Prostate gland (tissue), 2 donors: ENCODE data around the gene ELOVL5. TPM values are rescaled to one million over a fixed set of nuclear protein-coding genes. Genes with fewer than 3 reads are reported as not detected.

Experiments used
- DNase-seq: peaks from one replicate; pipeline ENCODE4 v3.0.0-alpha.2; 2019; ENCODE audit warnings: low spot score
- H3K27ac ChIP-seq, 2 donors: fragments of 200-600 bp; sonication (generic); 2 replicates each; pipeline ENCODE4 v1.5.1; 2017 to 2019
- H3K27me3 ChIP-seq: fragments of 200-600 bp; sonication (generic); replicated peaks from 2 replicates; pipeline ENCODE4 v1.5.1; 2019; ENCODE audit not compliant: insufficient read depth
- H3K36me3 ChIP-seq, 2 donors: fragments of 200-600 bp; sonication (generic); 1 replicate in 1 of 2; 2 replicates in 1 of 2; pipeline versions ENCODE4 v1.5.1 to v1.8.1; 2017 to 2019
- H3K4me1 ChIP-seq: fragments of 200-600 bp; sonication (generic); replicated peaks from 2 replicates; pipeline ENCODE4 v1.5.1; 2019
- H3K4me3 ChIP-seq, 2 donors: fragments of 200-600 bp; sonication (generic); 2 replicates each; pipeline ENCODE4 v1.5.1; 2017 to 2019
- H3K9me3 ChIP-seq: fragments of 200-600 bp; sonication (generic); 2 replicates; pipeline ENCODE4 v1.5.1; 2017
- POLR2A ChIP-seq: fragments of 450-650 bp; IDR thresholded peaks from one replicate; pipeline ENCODE4 v1.6.1; 2016; ENCODE audit warnings: antibody characterized with exemption, mild to moderate bottlenecking
- POLR2AphosphoS5 ChIP-seq: sonication (generic); formaldehyde crosslinking; IDR thresholded peaks from one replicate; pipeline ENCODE4 v1.6.1; 2017; ENCODE audit warnings: antibody characterized with exemption
- WGBS: methylation state at CpG from one replicate; pipeline ENCODE4 v1.1.5; 2018; 5-methylcytosine and 5-hydroxymethylcytosine counted together
- intact Hi-C: fragments of 100-400 bp; cut with DNase I; formaldehyde crosslinking; loops from one replicate; pipeline ENCODE4 v1.14.2; 2022
- total RNA-seq, 2 donors: library from RNA; depleted of rRNA; stranded (reverse); fragments of >200 nt; gene quantifications; one replicate each; pipeline ENCODE4 v1.1.0, GENCODE V29; 2016
- TF ChIP-seq, protein P1 (sequence below), 4 experiments: fragments of 200-600 bp in 2 of 4; fragments of 450-650 bp in 2 of 4; sonication (generic) in 2 of 4; IDR thresholded peaks; 1 replicate in 3 of 4; 2 replicates in 1 of 4; pipeline ENCODE4 v1.5.1; 2016 to 2019; ENCODE audit warnings: antibody characterized with exemption in 4 of 4, mild to moderate bottlenecking in 2 of 4, moderate library complexity in 2 of 4

Gene ELOVL5
- total RNA-seq, 2 donors from 2014 or later: 193 to 353 TPM

DNA sequence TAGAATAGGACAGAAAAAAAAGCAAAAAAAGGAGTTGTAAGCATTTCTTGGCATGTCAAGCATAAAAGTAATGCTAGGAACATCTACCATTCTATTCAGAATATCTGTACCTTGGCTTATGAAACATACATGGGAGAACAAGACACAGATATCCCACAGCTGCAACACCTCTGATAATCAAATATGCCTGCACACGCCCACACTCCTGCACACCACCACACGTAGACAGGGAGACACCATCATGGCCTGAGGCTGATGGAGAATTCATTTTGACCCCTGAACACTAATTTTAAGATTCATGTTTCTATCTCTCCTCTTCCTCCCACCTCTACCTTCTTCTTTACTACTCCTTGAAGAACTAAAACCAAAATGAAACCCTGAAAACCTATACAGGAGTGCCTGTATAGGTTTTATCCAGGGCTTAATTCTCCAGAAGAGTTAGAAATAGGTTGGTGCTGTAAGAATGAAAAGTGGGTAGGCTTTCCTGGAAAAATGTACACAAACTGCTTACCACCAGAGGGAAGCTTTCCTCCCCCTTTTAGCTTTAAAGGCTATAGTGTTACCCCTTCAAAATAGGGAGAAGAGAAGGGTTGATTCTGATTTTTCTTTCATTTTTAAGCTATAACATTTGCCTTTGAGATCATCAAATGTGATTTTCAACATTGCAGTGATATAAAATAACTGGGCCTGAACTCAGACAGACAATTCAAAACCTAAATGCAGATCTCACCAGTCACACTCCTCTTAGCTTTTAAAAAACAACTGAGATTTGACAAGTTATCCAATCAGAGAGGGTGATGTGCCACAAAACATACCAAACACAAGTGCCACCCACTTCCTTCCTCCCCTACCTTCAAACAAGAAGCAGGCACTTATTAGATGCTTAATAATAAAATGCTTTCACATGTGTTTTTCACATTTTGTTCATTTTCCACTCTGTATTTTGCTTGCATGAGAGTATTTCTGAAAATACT, 57.9 kb downstream of the ELOVL5 start:
- TF ChIP-seq POLR2AphosphoS5 (no peak), POLR2A (no peak)
- TF ChIP-seq, protein P1, sequence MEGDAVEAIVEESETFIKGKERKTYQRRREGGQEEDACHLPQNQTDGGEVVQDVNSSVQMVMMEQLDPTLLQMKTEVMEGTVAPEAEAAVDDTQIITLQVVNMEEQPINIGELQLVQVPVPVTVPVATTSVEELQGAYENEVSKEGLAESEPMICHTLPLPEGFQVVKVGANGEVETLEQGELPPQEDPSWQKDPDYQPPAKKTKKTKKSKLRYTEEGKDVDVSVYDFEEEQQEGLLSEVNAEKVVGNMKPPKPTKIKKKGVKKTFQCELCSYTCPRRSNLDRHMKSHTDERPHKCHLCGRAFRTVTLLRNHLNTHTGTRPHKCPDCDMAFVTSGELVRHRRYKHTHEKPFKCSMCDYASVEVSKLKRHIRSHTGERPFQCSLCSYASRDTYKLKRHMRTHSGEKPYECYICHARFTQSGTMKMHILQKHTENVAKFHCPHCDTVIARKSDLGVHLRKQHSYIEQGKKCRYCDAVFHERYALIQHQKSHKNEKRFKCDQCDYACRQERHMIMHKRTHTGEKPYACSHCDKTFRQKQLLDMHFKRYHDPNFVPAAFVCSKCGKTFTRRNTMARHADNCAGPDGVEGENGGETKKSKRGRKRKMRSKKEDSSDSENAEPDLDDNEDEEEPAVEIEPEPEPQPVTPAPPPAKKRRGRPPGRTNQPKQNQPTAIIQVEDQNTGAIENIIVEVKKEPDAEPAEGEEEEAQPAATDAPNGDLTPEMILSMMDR (IDR thresholded peaks at IDR 0.05): no peak
- no peak for DNase-seq
- intact Hi-C loops: no loop called here
- Histone ChIP-seq H3K9me3 (no peaks in the 10 kb centered on the region), H3K36me3 (no peaks in the 10 kb centered on the region), H3K27ac (no peak overlapping the region), H3K4me3 (no peak overlapping the region), H3K27me3 (no peaks in the 10 kb centered on the region), H3K4me1 (no peaks in the 10 kb centered on the region)
- 68% methylated on average over 2 of the region's 2 CpGs for whole genome bisulfite sequencing

DNA sequence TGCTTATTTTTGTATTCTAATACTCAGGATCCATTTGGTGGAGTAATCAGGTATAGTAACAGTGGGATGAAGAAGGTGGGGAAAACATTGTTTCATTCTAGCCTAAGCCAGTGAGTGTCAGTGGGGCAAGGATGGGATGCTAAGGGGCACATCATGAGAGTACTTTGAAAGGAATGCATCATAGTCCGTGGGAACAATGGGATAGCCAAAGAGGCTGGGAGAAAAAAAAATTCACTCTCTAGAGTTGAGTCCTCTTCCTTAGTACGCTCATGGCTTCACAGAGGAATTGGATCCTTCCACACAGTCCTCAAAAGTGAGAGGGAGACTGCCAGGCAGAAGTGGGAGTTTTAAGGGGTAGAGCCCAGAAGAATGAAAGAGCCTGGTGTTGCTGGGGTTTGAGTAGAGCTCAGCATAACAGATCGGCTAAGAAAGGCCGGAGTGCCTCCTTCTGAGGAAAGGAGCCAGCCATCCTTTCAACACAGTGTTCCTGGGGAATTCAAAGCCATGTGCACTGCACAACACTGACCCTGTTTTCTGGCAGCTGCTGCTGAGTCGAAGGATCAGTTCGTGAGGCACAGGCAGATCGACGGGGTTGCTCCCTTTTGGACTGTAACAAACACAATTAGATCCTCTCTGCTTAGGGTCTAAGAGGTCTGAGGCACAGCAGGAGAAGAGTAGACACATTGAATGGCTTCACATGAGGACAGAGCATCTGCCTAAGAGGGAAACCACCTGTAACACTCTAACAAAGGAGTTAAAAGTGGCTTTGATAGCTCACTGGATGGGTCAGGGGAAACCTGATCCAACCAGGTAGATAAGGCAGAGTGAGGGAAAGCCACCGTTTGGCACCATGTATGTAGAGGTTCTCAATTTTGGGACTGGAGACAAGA, 61.2 kb downstream of the ELOVL5 start:
- intact Hi-C loops: no loop called here
- 62% methylated on average over 9 of the region's 9 CpGs for WGBS
- no peak for DNase-seq
- H3K9me3 ChIP-seq: no peaks in the 10 kb centered on the region
- peak overlapping the region in 1 of 2 donors; percentile 1 for H3K27ac ChIP-seq
- no peaks in the 10 kb centered on the region for H3K36me3 ChIP-seq
- no peaks in the 10 kb centered on the region for H3K27me3 ChIP-seq
- no peaks in the 10 kb centered on the region for H3K4me1 ChIP-seq
- no peak overlapping the region for H3K4me3 ChIP-seq
- TF ChIP-seq POLR2AphosphoS5 (no peak), POLR2A (no peak)
- TF ChIP-seq, protein P1 (IDR thresholded peaks at IDR 0.05): no peak

DNA sequence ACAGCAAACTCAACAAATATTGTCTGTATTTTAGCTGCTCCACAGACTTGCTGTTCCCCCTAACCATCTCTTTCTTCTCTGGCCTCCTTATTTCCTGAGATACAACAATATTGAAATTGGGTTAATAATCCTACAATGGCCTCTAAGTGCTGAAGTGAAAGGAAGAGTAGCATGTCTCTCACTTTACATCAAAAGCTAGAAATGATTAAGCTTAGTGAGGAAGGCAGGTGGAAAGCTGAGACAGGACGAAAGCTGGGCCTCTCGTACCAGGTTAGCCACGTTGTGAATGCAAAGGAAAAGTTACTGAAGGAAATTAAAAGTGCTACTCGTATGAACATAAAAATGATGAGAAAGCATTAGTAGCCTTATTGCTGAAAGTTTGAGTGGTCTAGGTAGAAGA, 63.8 kb downstream of the ELOVL5 start:
- DNase-seq: no peak
- Histone ChIP-seq H3K36me3 (no peaks in the 10 kb centered on the region), H3K4me1 (peaks cover 4% of the 10 kb centered on the region), H3K27me3 (no peaks in the 10 kb centered on the region), H3K4me3 (no peak overlapping the region), H3K27ac (no peak overlapping the region), H3K9me3 (no peaks in the 10 kb centered on the region)
- intact Hi-C loops: no loop called here
- TF ChIP-seq POLR2A: no peak
- 91% methylated on average over 4 of the region's 4 CpGs for WGBS

DNA sequence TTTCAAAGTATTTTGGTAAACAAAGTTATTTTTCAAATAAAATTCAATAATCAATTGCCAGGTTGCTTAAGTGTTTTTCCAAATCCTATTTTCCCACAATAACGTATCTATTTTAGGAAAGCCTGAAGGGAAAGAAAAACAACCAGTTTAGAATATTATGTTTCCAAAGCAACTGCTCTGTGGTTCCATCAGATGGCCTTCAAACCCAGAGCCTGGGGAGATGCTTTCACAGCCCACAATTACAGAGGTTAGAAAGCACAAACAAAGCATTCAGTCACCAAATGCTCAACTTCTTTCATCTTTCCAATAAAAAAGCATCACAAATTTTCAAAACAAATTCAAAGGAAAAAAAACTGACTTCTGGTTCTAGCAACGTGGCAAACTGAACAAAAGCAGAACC, 66.0 kb downstream of the ELOVL5 start:
- Histone ChIP-seq H3K4me1 (peaks cover 13% of the 10 kb centered on the region), H3K27me3 (no peaks in the 10 kb centered on the region), H3K4me3 (no peak overlapping the region), H3K27ac (peak overlapping the region; percentile 60 to 75), H3K36me3 (no peaks in the 10 kb centered on the region), H3K9me3 (no peaks in the 10 kb centered on the region)
- intact Hi-C loops: no loop called here
- DNase-seq: no peak
- 53% methylated on average over 2 of the region's 2 CpGs for WGBS
- TF ChIP-seq POLR2A (no peak), POLR2AphosphoS5 (no peak)

DNA sequence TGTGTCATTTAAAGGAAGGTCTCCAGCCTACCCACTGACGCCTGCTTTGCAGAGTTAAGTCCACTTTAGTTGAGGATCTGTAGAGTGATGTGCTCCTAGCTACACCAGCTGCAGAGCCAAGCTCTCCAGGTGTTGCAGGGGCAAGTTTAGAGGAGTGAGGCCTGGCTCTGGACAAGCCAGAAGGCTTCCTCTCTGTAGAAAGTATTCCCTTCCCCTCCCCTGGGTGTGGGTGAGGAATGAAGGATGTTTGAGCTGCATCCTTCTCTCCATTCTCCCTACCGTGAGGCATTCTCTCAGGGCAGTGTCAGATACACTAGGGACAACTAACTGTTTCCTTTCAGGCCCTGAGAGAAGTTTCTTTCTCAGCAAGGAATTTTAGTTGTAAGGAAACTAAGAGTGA, 66.5 kb downstream of the ELOVL5 start:
- peaks cover 13% of the 10 kb centered on the region for H3K4me1 ChIP-seq
- 45% methylated on average over 2 of the region's 2 CpGs for WGBS
- H3K4me3 ChIP-seq: no peak overlapping the region
- peak overlapping the region; percentile 60 to 75 for H3K27ac ChIP-seq
- H3K9me3 ChIP-seq: no peaks in the 10 kb centered on the region
- H3K27me3 ChIP-seq: no peaks in the 10 kb centered on the region
- intact Hi-C loops: no loop called here
- DNase-seq: no peak
- no peaks in the 10 kb centered on the region for H3K36me3 ChIP-seq
- TF ChIP-seq, protein P1 (IDR thresholded peaks at IDR 0.05): no peak
- TF ChIP-seq POLR2AphosphoS5 (no peak), POLR2A (no peak)
